SK-N-SH (cell line): ENCODE results near the gene MEG3.

Experiments used
- JUND ChIP-seq: IDR thresholded peaks from 2 replicates; pipeline ENCODE4 v1.4.0; 2012
- RFX5 ChIP-seq: IDR thresholded peaks from 2 replicates; pipeline ENCODE4 v1.6.1; 2012; ENCODE audit warnings: mild to moderate bottlenecking, improper control_type of control experiment, low read length

DNA sequence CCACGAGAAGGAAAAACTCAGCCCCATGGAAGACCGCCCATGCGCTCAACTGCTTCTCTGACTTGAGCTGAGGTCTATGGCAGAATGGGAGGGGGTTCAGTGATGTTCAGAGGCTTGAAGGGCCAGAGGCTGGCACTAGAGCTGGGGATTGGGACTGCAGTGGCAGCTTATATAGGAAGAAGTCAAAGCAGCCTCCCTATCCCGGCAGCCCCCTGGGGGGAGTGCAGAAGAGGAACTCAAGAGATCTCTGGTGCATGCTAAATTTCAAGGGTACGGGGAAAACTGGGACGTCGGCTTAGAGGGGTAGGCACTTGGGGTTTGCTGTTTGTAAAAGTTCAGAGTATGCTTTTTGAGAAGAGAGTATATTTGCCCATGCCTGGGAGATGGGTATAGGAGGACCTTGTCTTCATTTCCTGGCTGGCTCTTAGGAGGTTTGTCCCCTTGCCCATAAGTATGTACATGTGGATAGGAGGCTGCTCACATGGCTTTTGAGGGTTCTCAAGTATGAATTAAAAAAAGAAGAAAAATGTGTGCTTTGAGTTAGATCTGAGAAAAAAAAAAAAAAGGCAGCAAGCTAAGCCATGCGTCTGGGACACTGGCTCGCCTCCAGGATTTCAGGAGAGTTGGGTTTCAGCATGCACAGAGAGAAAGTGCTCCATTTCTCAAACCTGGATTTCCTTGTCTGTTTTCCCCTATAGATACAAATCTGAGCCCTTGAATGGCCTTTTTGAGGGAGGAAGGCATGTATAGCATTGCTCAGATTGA is 3.2 kb upstream of the MEG3 start:
- TF ChIP-seq RFX5 (no peak), JUND (no peak)
